22Rv1 (cell line): Measurements from ENCODE around the gene FANCI.
"Not testable (repeated sequence)": the region's sequence is repeated elsewhere in the genome, so short reads cannot be mapped to it uniquely, and the experiment has no call there.

Experiments
- H3K27ac ChIP-seq: fragments of 450-650 bp; 2 replicates; pipeline ENCODE4 v1.5.1; 2017
- CTCF ChIP-seq: fragments of 450-650 bp; IDR thresholded peaks from 2 replicates; pipeline ENCODE4 v1.5.1; 2017; ENCODE audit warnings: mild to moderate bottlenecking
- ZFX ChIP-seq: fragments of 450-650 bp; IDR thresholded peaks from 2 replicates; pipeline ENCODE4 v1.6.1; 2017; ENCODE audit warnings: antibody characterized with exemption, borderline replicate concordance

Gene FANCI

GRCh38 chr15:89244574-89244903 is 760 bp downstream of the FANCI start:
- TF ChIP-seq ZFX, result no peak
- no peak for TF ChIP-seq CTCF

GRCh38 chr15:89247446-89247845 is 3.7 kb downstream of the FANCI start:
- no peak overlapping the region for H3K27ac ChIP-seq
- TF ChIP-seq CTCF (no peak), ZFX (no peak)

More at GRCh38 chr15:89244574-89244903, 760 bp downstream of the FANCI start:
- H3K27ac ChIP-seq, result peak overlapping the region; percentile 77

- no peak overlapping the region for H3K27ac ChIP-seq
- no peak for TF ChIP-seq CTCF
- TF ChIP-seq ZFX, result no peak
Observed at GRCh38 chr15:89248584-89248983, 4.8 kb downstream of the FANCI start.

GRCh38 chr15:89250142-89250541 is 6.4 kb downstream of the FANCI start:
- not testable (repeated sequence) for H3K27ac ChIP-seq

GRCh38 chr15:89277281-89277680 is 33.5 kb downstream of the FANCI start:
- H3K27ac ChIP-seq, result not testable (repeated sequence)

GRCh38 chr15:89278307-89278706 is 34.5 kb downstream of the FANCI start:
- TF ChIP-seq ZFX, result no peak
- TF ChIP-seq CTCF, result no peak
- H3K27ac ChIP-seq, result no peak overlapping the region

GRCh38 chr15:89282631-89283030 is 38.9 kb downstream of the FANCI start:
- no peak overlapping the region for H3K27ac ChIP-seq
- TF ChIP-seq ZFX (no peak), CTCF (no peak)

- no peak for TF ChIP-seq CTCF
- no peak for TF ChIP-seq ZFX
- no peak overlapping the region for H3K27ac ChIP-seq
Observed at GRCh38 chr15:89283201-89283600, 39.4 kb downstream of the FANCI start.

GRCh38 chr15:89291934-89292438 is 48.2 kb downstream of the FANCI start:
- no peak overlapping the region for H3K27ac ChIP-seq
- TF ChIP-seq CTCF (no peak), ZFX (no peak)
